ENCODE measurements around the gene ARTN.

ARTN gene

GRCh38 chr1:43924516-43924915, 9.1 kb upstream of the ARTN start:
- DNase-seq (ENCODE audit: low read depth in 2 of 2): no peak

- no peak for DNase-seq (ENCODE audit: low read depth in 2 of 2)
These were observed 7.8 kb upstream of the ARTN start for GRCh38 chr1:43925846-43926245.

- DNase-seq (ENCODE audit: low read depth in 2 of 2): no peak
These were observed 3.2 kb upstream of the ARTN start for GRCh38 chr1:43930168-43930948.

- no peak for DNase-seq (ENCODE audit: low read depth in 2 of 2)
These were observed 2.7 kb upstream of the ARTN start for GRCh38 chr1:43930949-43931275.

- DNase-seq (ENCODE audit: low read depth in 2 of 2): no peak
These were observed 1.6 kb upstream of the ARTN start for GRCh38 chr1:43931711-43932660.

- DNase-seq (ENCODE audit: low read depth in 2 of 2): no peak
These were observed 715 bp upstream of the ARTN start for GRCh38 chr1:43932786-43933385.

GRCh38 chr1:43934101-43934985, 742 bp downstream of the ARTN start:
- DNase-seq (ENCODE audit: low read depth in 2 of 2): no peak

GRCh38 chr1:43934986-43935324, 1.4 kb downstream of the ARTN start:
- no peak for DNase-seq (ENCODE audit: low read depth in 2 of 2)

GRCh38 chr1:43935711-43936427, 2.3 kb downstream of the ARTN start:
- no peak for DNase-seq (ENCODE audit: low read depth in 2 of 2)

- no peak for DNase-seq (ENCODE audit: low read depth in 2 of 2)
These were observed 3.0 kb downstream of the ARTN start for GRCh38 chr1:43936431-43937151.

- DNase-seq (ENCODE audit: low read depth in 2 of 2): no peak
These were observed 3.7 kb downstream of the ARTN start for GRCh38 chr1:43937179-43937865.

- no peak for DNase-seq (ENCODE audit: low read depth in 2 of 2)
These were observed 4.8 kb downstream of the ARTN start for GRCh38 chr1:43938383-43938782.

- DNase-seq (ENCODE audit: low read depth in 2 of 2): no peak
These were observed 5.4 kb downstream of the ARTN start for GRCh38 chr1:43938892-43939587.

GRCh38 chr1:43942411-43942810, 8.8 kb downstream of the ARTN start:
- DNase-seq (ENCODE audit: low read depth in 2 of 2): no peak

GRCh38 chr1:43944860-43945259, 11.3 kb downstream of the ARTN start:
- no peak for DNase-seq (ENCODE audit: low read depth in 2 of 2)

- no peak for DNase-seq (ENCODE audit: low read depth in 2 of 2)
These were observed 12.2 kb downstream of the ARTN start for GRCh38 chr1:43945674-43946235.

GRCh38 chr1:43946236-43947060, 12.8 kb downstream of the ARTN start, which contains the start of gene IPO13:
IPO13 (plus strand) TSS chr1:43946950; CDS start chr1:43947601, 651 bp downstream.
- DNase-seq (ENCODE audit: low read depth in 2 of 2): peak; percentile 90 to 93
